Transverse colon (tissue), 3 donors: ENCODE data around the gene CIAPIN1.

Experiments used
- EP300 ChIP-seq: sonication (generic); formaldehyde crosslinking; IDR thresholded peaks from one replicate; pipeline ENCODE4 v1.6.1; 2017; ENCODE audit warnings: antibody characterized with exemption, low read depth
- POLR2A ChIP-seq: fragments of 450-650 bp; IDR thresholded peaks from one replicate; pipeline ENCODE4 v1.6.1; 2016; ENCODE audit warnings: antibody characterized with exemption, mild to moderate bottlenecking, moderate library complexity
- TF ChIP-seq, protein P1 (sequence below), 5 experiments: fragments of 200-600 bp in 3 of 5; fragments of 450-650 bp in 2 of 5; sonication (generic) in 3 of 5; IDR thresholded peaks; 1 replicate in 2 of 5; 2 replicates in 3 of 5; pipeline ENCODE4 v1.5.1; 2016 to 2017; ENCODE audit warnings: antibody characterized with exemption in 5 of 5, inconsistent platforms in 3 of 5, mild to moderate bottlenecking in 2 of 5, moderate library complexity in 1 of 5

DNA sequence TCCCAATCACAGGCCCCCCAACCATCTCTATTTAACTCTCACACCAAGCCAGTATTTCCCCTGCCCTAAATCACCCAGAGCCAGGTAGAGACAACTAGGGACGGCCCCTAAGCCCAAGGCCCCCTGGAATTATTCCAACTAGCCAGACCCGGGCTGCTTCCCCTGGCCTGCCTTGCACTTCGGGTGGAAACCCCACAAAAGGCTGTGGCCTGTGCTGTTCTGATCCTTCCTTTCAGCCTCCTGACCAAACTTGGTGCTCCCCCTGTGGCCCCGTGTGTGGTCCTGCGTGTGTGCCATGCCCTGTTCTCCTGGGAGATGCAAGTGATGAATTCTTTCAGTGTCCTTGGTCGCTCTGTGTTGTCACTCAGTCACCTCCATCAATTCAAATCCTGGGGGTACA, 27.7 kb downstream of the CIAPIN1 start:
- TF ChIP-seq, protein P1, sequence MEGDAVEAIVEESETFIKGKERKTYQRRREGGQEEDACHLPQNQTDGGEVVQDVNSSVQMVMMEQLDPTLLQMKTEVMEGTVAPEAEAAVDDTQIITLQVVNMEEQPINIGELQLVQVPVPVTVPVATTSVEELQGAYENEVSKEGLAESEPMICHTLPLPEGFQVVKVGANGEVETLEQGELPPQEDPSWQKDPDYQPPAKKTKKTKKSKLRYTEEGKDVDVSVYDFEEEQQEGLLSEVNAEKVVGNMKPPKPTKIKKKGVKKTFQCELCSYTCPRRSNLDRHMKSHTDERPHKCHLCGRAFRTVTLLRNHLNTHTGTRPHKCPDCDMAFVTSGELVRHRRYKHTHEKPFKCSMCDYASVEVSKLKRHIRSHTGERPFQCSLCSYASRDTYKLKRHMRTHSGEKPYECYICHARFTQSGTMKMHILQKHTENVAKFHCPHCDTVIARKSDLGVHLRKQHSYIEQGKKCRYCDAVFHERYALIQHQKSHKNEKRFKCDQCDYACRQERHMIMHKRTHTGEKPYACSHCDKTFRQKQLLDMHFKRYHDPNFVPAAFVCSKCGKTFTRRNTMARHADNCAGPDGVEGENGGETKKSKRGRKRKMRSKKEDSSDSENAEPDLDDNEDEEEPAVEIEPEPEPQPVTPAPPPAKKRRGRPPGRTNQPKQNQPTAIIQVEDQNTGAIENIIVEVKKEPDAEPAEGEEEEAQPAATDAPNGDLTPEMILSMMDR (IDR thresholded peaks at IDR 0.05): no peak
- TF ChIP-seq EP300: no peak
- TF ChIP-seq POLR2A: no peak
